ENCODE measurements around the gene SFXN5. TPM values are rescaled to one million over a fixed set of nuclear protein-coding genes. Genes with fewer than 3 reads are reported as not detected.
A peak's percentile ranks its signal among the peaks of the same experiment; 100 is the strongest.

SFXN5 gene
- total RNA-seq, 4 donors from 2014 or later: 8.4 to 18.3 (median 15.3) TPM

GRCh38 chr2:72925328-72925943, 146.1 kb downstream of the SFXN5 start:
- intact Hi-C loops (cut with DNase I; ENCODE audit: low total_unique reads): no loop called here
- 19 to 21% methylated on average over 26 of the region's 26 CpGs for WGBS, 2 donors
- no peak overlapping the region for H3K4me3 ChIP-seq (ENCODE audit: low read depth, poor library complexity, severe bottlenecking)
- TF ChIP-seq CTCF (IDR thresholded peaks at IDR 0.05) (no peak), POLR2A (IDR thresholded peaks at IDR 0.05) (no peak)
- peak in 1 of 2 donors; percentile 77 for DNase-seq (ENCODE audit: low spot score in 2 of 2)

GRCh38 chr2:72924353-72925240, 146.9 kb downstream of the SFXN5 start:
- H3K4me3 ChIP-seq (ENCODE audit: low read depth, poor library complexity, severe bottlenecking): no peak overlapping the region
- WGBS, 2 donors: 5 to 13% methylated on average over 38 to 53 of the region's 61 CpGs
- DNase-seq (ENCODE audit: low spot score in 2 of 2): peak in 1 of 2 donors; percentile 80
- intact Hi-C loops (cut with DNase I; ENCODE audit: low total_unique reads): no loop called here
- TF ChIP-seq POLR2A (IDR thresholded peaks at IDR 0.05) (no peak), CTCF (IDR thresholded peaks at IDR 0.05) (no peak)

DNA sequence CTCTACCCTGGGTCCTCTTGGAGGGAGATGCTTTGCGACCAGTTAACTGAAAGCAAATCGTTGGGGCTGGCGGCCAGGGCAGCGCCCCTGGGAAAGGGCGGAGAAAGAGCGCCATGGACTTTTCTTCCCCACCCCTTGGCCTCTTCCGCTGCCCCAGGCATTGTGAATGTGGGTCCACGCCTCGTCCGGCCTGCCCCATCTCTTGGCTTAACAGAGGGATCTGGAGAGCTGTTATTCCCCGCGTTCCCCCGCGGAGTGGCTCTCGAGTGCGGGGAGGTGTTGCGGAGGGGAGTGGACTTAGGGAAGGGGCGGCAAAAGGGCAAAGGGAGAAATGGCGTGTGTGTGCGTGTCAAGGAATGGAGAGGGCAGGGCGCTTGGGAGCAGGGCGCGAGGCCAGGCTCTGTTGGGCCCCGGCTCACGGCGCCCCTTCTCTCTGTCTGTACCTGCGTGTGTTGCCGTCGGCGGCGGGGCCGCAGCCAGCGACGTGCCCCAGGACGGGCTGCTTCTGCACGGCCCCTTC, 147.6 kb downstream of the SFXN5 start:
- no peak for TF ChIP-seq CTCF (IDR thresholded peaks at IDR 0.05)
- TF ChIP-seq POLR2A (IDR thresholded peaks at IDR 0.05): no peak
- no peak overlapping the region for H3K4me3 ChIP-seq (ENCODE audit: low read depth, poor library complexity, severe bottlenecking)
- intact Hi-C loops (cut with DNase I; ENCODE audit: low total_unique reads): no loop called here
- DNase-seq (ENCODE audit: low spot score in 2 of 2): peak in 1 of 2 donors; percentile 70
- WGBS, 2 donors: 7% methylated on average over 34 to 36 of the region's 36 CpGs

- DNase-seq (ENCODE audit: low spot score in 2 of 2): peak in 1 of 2 donors; percentile 60
- no peak overlapping the region for H3K4me3 ChIP-seq (ENCODE audit: low read depth, poor library complexity, severe bottlenecking)
- intact Hi-C loops (cut with DNase I; ENCODE audit: low total_unique reads): no loop called here
- 97 to 100% methylated on average over 1 of the region's 1 CpG for WGBS, 2 donors
- no peak for TF ChIP-seq POLR2A (IDR thresholded peaks at IDR 0.05)
- TF ChIP-seq CTCF (IDR thresholded peaks at IDR 0.05): no peak
Observed at GRCh38 chr2:72921853-72922252, 149.7 kb downstream of the SFXN5 start.

DNA sequence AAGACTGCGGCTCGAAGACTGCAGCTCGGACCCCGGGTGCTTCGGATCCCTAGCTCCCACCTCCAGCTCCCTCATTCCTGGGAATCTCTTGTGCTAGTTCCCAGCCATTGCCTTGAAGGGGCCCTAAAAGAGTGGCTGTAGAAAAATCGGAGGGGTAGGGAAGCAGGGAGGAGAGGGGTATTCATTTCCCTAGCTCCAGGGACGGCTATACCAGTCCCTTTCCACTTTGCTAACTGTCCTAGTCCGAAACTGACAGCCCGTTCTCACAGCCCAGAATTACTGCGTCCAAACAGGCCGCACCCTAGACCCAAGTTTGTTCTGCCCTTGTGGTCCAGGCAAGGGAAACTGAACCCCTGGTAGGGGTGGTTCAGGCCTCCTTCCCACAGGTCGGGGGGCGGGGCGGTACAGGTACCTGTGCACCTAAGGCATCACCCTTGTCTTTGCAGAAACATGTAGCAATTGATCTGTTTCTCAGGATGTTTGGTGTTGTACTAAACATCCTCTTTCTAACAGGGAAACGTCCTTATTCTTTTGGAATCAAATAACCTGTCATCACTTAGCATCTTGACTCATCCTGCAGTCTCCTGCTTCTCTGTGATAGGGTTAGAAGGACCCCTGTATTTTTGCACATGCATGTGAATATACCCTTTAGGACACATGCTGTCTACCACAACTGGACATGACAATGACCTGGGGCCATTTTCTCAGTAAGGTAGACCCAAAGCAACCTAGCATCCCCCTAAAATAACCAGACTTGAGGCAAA, 150.2 kb downstream of the SFXN5 start:
- DNase-seq (ENCODE audit: low spot score in 2 of 2): peak in 1 of 2 donors; percentile 52
- WGBS, 2 donors: 40 to 47% methylated on average over 15 of the region's 15 CpGs
- intact Hi-C loops (cut with DNase I; ENCODE audit: low total_unique reads): no loop called here
- no peak overlapping the region for H3K4me3 ChIP-seq (ENCODE audit: low read depth, poor library complexity, severe bottlenecking)
- TF ChIP-seq CTCF (IDR thresholded peaks at IDR 0.05) (no peak), POLR2A (IDR thresholded peaks at IDR 0.05) (no peak)
